NCI-H2107 treated with DMSO at 0.1 percent for 48 hours (cell line): ENCODE results near the gene TCF7L2.

Experiments
- DNase-seq: peaks from one replicate; lab custom pipeline; 2025; ENCODE audit not compliant: unreplicated experiment; lab: John Stamatoyannopoulos, UW

Gene TCF7L2

GRCh38 chr10:112946649-112947048, 3.4 kb upstream of the TCF7L2 start:
- DNase-seq = no peak

- DNase-seq = no peak
Observed at GRCh38 chr10:112948196-112948595, 1.9 kb upstream of the TCF7L2 start.

GRCh38 chr10:112949143-112949823, 764 bp upstream of the TCF7L2 start:
- DNase-seq = no peak

- DNase-seq = no peak
Observed at GRCh38 chr10:112950714-112951358, 789 bp downstream of the TCF7L2 start.

- no peak for DNase-seq
Observed at GRCh38 chr10:112951359-112952281, 1.6 kb downstream of the TCF7L2 start.

- DNase-seq = no peak
Observed at GRCh38 chr10:112952282-112953173, 2.5 kb downstream of the TCF7L2 start.

GRCh38 chr10:112953174-112954159, 3.4 kb downstream of the TCF7L2 start:
- DNase-seq = no peak

- no peak for DNase-seq
Observed at GRCh38 chr10:112954974-112955581, 5.0 kb downstream of the TCF7L2 start.

GRCh38 chr10:112955582-112956421, 5.8 kb downstream of the TCF7L2 start:
- DNase-seq = no peak

- DNase-seq = no peak
Observed at GRCh38 chr10:112956631-112957350, 6.7 kb downstream of the TCF7L2 start.

GRCh38 chr10:112957640-112958092, 7.6 kb downstream of the TCF7L2 start:
- DNase-seq = no peak

GRCh38 chr10:112958275-112958995, 8.4 kb downstream of the TCF7L2 start:
- DNase-seq = no peak

- no peak for DNase-seq
Observed at GRCh38 chr10:112959207-112959838, 9.3 kb downstream of the TCF7L2 start.

GRCh38 chr10:112960151-112960681, 10.2 kb downstream of the TCF7L2 start:
- no peak for DNase-seq

GRCh38 chr10:112961609-112962008, 11.6 kb downstream of the TCF7L2 start:
- DNase-seq = no peak

GRCh38 chr10:112962343-112962742, 12.3 kb downstream of the TCF7L2 start:
- no peak for DNase-seq
